K562 (cell line): ENCODE data around the gene HACD1.

ENCODE experiments used
- DIDO1 ChIP-seq: fragments of 450-650 bp; IDR thresholded peaks from 2 replicates; pipeline ENCODE4 v1.6.1; 2016; ENCODE audit warnings: low read depth, missing biosample characterization, missing genetic modification characterization
- KLF16 ChIP-seq: IDR thresholded peaks from 2 replicates; pipeline ENCODE4 v1.6.1; 2016; ENCODE audit warnings: antibody characterized with exemption
- MCM5 ChIP-seq: fragments of 450-650 bp; IDR thresholded peaks from 2 replicates; pipeline ENCODE4 v1.6.1; 2016; ENCODE audit warnings: low read depth
- POLR2A ChIP-seq: fragments of 450-650 bp; conservative IDR thresholded peaks from 2 replicates; pipeline ENCODE4 v1.6.1; 2016
- TAF1 ChIP-seq: IDR thresholded peaks from 2 replicates; pipeline ENCODE4 v1.6.1; 2011; ENCODE audit warnings: mild to moderate bottlenecking, low read length, moderate library complexity; ENCODE audit not compliant: insufficient read depth, control insufficient read depth, severe bottlenecking; ENCODE audit errors: extremely low read depth
- TEAD1 ChIP-seq, 2 experiments: fragments of 450-650 bp in 1 of 2; sonication (generic) in 1 of 2; formaldehyde crosslinking; IDR thresholded peaks; 2 replicates each; pipeline versions ENCODE4 v1.4.0 to v1.8.0; 2020 to 2022; ENCODE audit warnings: mild to moderate bottlenecking in 2 of 2, missing genetic modification reagents in 1 of 2
- ZNF311 ChIP-seq: fragments of 250-450 bp; sonication (Bioruptor Pico); IDR thresholded peaks from 2 replicates; pipeline ENCODE4 v1.4.0; 2020; ENCODE audit warnings: mild to moderate bottlenecking, moderate library complexity
- ZNF668 ChIP-seq: fragments of 250-450 bp; sonication (Bioruptor Pico); IDR thresholded peaks from 2 replicates; pipeline ENCODE4 v1.8.0; 2022; ENCODE audit warnings: mild to moderate bottlenecking, inconsistent platforms
- TF ChIP-seq, protein P1 (sequence below): IDR thresholded peaks from 3 replicates; pipeline ENCODE4 v1.6.1; 2011; ENCODE audit warnings: borderline replicate concordance, mild to moderate bottlenecking; ENCODE audit not compliant: insufficient read length, insufficient read depth
- TF ChIP-seq, protein P2 (sequence below): sonication (generic); formaldehyde crosslinking; IDR thresholded peaks from 2 replicates; pipeline ENCODE4 v1.8.1; 2023; ENCODE audit warnings: mild to moderate bottlenecking, missing genetic modification reagents
- TF ChIP-seq, protein P3 (sequence below): sonication (generic); formaldehyde crosslinking; IDR thresholded peaks from 2 replicates; pipeline ENCODE4 v1.8.0; 2022; ENCODE audit warnings: missing genetic modification reagents, mild to moderate bottlenecking, moderate library complexity, borderline replicate concordance

GRCh38 chr10:17557459-17557858 is 59.7 kb downstream of the HACD1 start:
- TF ChIP-seq ZNF668 (CRISPR knock-in tag), result no peak
- no peak for TF ChIP-seq TAF1
- TF ChIP-seq POLR2A, result no peak
- TF ChIP-seq, protein P1, sequence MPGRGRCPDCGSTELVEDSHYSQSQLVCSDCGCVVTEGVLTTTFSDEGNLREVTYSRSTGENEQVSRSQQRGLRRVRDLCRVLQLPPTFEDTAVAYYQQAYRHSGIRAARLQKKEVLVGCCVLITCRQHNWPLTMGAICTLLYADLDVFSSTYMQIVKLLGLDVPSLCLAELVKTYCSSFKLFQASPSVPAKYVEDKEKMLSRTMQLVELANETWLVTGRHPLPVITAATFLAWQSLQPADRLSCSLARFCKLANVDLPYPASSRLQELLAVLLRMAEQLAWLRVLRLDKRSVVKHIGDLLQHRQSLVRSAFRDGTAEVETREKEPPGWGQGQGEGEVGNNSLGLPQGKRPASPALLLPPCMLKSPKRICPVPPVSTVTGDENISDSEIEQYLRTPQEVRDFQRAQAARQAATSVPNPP, result no peak
- TF ChIP-seq ZNF311 (CRISPR knock-in tag), result no peak
- no peak for TF ChIP-seq MCM5
- TF ChIP-seq KLF16, result no peak
- TF ChIP-seq, protein P2, sequence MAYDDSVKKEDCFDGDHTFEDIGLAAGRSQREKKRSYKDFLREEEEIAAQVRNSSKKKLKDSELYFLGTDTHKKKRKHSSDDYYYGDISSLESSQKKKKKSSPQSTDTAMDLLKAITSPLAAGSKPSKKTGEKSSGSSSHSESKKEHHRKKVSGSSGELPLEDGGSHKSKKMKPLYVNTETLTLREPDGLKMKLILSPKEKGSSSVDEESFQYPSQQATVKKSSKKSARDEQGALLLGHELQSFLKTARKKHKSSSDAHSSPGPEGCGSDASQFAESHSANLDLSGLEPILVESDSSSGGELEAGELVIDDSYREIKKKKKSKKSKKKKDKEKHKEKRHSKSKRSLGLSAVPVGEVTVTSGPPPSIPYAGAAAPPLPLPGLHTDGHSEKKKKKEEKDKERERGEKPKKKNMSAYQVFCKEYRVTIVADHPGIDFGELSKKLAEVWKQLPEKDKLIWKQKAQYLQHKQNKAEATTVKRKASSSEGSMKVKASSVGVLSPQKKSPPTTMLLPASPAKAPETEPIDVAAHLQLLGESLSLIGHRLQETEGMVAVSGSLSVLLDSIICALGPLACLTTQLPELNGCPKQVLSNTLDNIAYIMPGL (CRISPR knock-in tag), result no peak
- no peak for TF ChIP-seq TEAD1 (CRISPR knock-in tag; IDR thresholded peaks at IDR 0.05)
- TF ChIP-seq, protein P3, sequence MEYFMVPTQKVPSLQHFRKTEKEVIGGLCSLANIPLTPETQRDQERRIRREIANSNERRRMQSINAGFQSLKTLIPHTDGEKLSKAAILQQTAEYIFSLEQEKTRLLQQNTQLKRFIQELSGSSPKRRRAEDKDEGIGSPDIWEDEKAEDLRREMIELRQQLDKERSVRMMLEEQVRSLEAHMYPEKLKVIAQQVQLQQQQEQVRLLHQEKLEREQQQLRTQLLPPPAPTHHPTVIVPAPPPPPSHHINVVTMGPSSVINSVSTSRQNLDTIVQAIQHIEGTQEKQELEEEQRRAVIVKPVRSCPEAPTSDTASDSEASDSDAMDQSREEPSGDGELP (CRISPR knock-in tag), result no peak
- TF ChIP-seq DIDO1, result no peak
